Activated naive CD8-positive, alpha-beta T cell treated with anti-CD3 and anti-CD28 coated beads, Interleukin-2, amount 10 ng/mL, durations not matched to agents 7 days and 5 days (primary cell): ENCODE data around the gene FBP2. TPM values are rescaled to one million over a fixed set of nuclear protein-coding genes. Genes with fewer than 3 reads are reported as not detected.
"Not testable (repeated sequence)": the region's sequence is repeated elsewhere in the genome, so short reads cannot be mapped to it uniquely, and the experiment has no call there.

Source experiments
- ATAC-seq: fragments of 150-1000 bp; cut with Tn5 transposase; one replicate; pipeline ENCODE4 v1.10.0; 2021; ENCODE audit warnings: low read depth, moderate library complexity
- POLR2A ChIA-PET: fragments of 350-600 bp; sonication (Branson Sonifier 250); formaldehyde crosslinking; loops from one replicate; lab custom pipeline; 2021; ENCODE audit warnings: antibody characterized with exemption; lab: Charles Lee
- DNase-seq: peaks from one replicate; pipeline ENCODE4 v3.0.0; 2021
- H3K27ac Mint-ChIP-seq: one replicate; pipeline ENCODE4 v1.8.0; 2022; ENCODE audit warnings: mild to moderate bottlenecking, mixed read lengths
- H3K27me3 Mint-ChIP-seq: one replicate; pipeline ENCODE4 v1.8.0; 2022; ENCODE audit warnings: mild to moderate bottlenecking, moderate library complexity, mixed read lengths
- H3K36me3 Mint-ChIP-seq: one replicate; pipeline ENCODE4 v1.8.0; 2021; ENCODE audit warnings: mild to moderate bottlenecking, mixed read lengths
- H3K4me1 Mint-ChIP-seq: one replicate; pipeline ENCODE4 v1.8.0; 2021; ENCODE audit warnings: mixed read lengths
- H3K4me3 Mint-ChIP-seq: one replicate; pipeline ENCODE4 v1.8.0; 2022; ENCODE audit warnings: mild to moderate bottlenecking, moderate library complexity, mixed read lengths
- H3K9me3 Mint-ChIP-seq: one replicate; pipeline ENCODE4 v1.8.0; 2021; ENCODE audit warnings: mixed read lengths
- total RNA-seq, 2 experiments: library from RNA; stranded (reverse); gene quantifications; one replicate each; pipeline ENCODE4 v1.2.3, GENCODE V29; 2021

Gene FBP2
- total RNA-seq, 2 experiments from 2014 or later: not detected

DNA sequence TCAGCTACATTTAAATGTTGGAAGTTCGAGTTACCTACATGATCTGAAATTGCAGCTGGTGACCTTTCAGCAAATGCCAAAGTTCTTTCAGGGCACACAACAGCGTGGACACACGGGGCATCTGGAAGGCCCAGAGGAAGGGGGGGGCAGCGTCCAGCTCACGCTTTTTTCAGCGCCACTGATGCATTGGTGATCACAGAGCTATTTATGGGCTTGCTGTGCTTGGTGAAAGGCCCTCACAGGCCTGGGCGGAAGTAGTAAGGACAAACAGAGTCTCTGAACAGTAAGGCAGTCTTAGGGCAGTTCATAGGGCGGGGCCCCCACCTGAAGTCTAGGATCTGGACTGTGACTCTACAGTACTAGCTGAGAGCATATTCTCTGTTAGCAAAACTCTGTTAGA lies 6.6 kb upstream of the FBP2 start:
- Mint-ChIP-seq H3K27me3 (peaks cover 9% of the 10 kb centered on the region), H3K27ac (no peak overlapping the region), H3K4me3 (no peak overlapping the region), H3K4me1 (peaks cover 3% of the 10 kb centered on the region), H3K9me3 (no peaks in the 10 kb centered on the region), H3K36me3 (no peaks in the 10 kb centered on the region)
- ATAC-seq: no peak
- POLR2A ChIA-PET: no interaction called here
- DNase-seq: no peak

DNA sequence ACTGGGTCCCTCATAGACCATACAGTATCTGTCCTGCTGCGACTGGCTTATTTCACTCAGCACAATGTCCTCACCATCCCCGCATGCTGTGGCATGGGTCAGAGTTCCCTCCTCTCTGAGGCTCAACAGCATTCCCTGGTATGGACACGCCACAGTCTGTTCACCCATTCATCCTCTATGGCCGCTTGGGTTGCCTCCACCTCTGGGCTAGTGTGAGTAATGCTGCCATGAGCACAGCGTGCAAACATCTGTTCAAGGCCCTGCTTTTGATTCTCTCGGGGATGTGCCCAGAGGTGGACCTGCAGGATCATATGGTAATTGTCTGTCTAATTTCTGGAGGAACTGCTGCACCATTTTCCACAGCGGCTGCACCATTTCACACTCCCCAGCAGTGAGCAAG lies 5.5 kb upstream of the FBP2 start:
- no peak overlapping the region for H3K27ac Mint-ChIP-seq
- ATAC-seq (no peak), DNase-seq (no peak)
- no peaks in the 10 kb centered on the region for H3K9me3 Mint-ChIP-seq
- H3K27me3 Mint-ChIP-seq: peaks cover 7% of the 10 kb centered on the region
- no peaks in the 10 kb centered on the region for H3K36me3 Mint-ChIP-seq
- no peak overlapping the region for H3K4me3 Mint-ChIP-seq
- POLR2A ChIA-PET: no interaction called here
- peaks cover 3% of the 10 kb centered on the region for H3K4me1 Mint-ChIP-seq

DNA sequence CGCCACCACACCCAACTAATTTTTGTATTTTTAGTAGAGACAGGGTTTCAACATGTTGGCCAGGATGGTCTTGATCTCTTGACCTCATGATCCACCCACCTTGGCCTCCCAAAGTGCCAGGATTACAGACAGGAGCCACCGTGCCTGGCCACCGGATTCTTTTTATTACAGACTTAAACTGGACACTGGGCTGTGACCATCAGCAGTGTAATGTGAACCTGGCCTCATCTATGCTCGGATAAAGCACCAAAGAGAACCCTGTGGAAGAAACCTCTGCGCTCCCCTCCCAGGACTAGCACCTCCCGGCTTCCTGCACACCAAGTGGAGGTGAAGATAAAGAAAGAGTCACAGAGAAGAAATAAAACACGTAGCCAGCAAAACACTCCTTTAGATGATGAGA lies 941 bp downstream of the FBP2 start:
- POLR2A ChIA-PET, H3K9me3 Mint-ChIP-seq, H3K36me3 Mint-ChIP-seq, H3K27ac Mint-ChIP-seq, DNase-seq, H3K27me3 Mint-ChIP-seq, ATAC-seq, H3K4me3 Mint-ChIP-seq, H3K4me1 Mint-ChIP-seq: not testable (repeated sequence)

DNA sequence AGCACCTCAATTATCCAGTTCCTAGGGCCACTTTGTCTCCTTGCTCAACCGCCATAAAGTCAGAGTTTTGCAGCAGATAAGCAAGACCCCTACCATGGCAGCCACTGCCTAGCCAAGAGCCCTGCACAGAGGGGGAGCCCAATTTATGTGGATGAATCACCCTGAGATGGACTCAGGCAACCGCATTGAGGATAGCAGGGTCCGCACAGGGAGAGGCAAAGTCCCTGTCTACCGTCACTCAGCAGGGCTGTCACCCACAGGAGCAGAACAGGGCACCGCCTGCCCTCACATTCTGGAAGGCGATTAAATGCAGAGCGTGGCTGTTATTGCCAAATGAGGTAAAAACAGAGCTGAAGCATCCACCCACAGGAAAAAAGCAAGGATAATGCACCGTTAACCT lies 1.7 kb downstream of the FBP2 start:
- POLR2A ChIA-PET: no interaction called here
- no peak for ATAC-seq
- peaks cover 7% of the 10 kb centered on the region for H3K27me3 Mint-ChIP-seq
- H3K9me3 Mint-ChIP-seq: no peaks in the 10 kb centered on the region
- H3K27ac Mint-ChIP-seq: no peak overlapping the region
- DNase-seq: no peak
- H3K4me3 Mint-ChIP-seq: no peak overlapping the region
- H3K36me3 Mint-ChIP-seq: no peaks in the 10 kb centered on the region
- H3K4me1 Mint-ChIP-seq: peaks cover 1% of the 10 kb centered on the region

DNA sequence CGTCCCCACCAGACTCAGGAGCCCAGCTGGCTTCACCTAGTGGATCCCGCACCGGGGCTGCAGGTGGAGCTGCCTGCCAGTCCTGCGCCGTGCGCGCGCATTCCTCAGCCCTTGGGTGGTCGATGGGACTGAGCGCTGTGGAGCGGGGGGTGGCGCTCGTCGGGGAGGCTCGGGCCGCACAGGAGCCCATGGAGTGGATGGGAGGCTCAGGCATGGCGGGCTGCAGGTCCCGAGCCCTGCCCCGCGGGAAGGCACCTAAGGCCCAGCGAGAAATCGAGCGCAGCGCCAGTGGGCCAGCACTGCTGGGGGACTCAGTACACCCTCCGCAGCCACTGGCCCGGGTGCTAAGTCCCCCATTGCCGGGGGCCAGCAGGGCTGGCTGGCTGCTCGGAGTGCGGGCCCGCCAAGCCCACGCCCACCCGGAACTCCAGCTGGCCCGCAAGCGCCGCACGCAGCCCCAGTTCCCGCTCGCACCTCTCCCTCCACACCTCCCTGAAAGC lies 2.5 kb downstream of the FBP2 start:
- H3K4me1 Mint-ChIP-seq, H3K9me3 Mint-ChIP-seq, H3K4me3 Mint-ChIP-seq, H3K27me3 Mint-ChIP-seq, DNase-seq, H3K36me3 Mint-ChIP-seq, POLR2A ChIA-PET, H3K27ac Mint-ChIP-seq, ATAC-seq: not testable (repeated sequence)

DNA sequence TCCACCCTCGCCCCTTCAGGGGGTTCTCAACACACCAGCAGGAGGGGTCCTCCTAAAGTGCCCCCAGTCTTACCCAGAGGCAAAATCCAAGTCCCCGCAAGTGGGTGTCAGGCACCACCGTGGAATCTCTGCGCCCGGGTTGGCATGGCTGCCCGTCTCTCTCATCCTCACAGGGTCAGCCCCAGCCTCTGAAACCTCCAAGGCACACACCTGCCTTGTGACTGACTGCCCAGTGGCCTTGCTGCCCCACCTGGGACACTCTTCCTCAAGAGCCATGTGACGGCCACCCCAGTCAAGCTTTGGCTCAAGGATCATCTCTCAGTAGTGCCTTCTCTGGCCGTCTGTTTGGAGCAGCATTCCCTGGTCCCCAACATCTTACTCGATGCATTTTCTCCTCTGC lies 4.9 kb downstream of the FBP2 start:
- Mint-ChIP-seq H3K9me3 (no peaks in the 10 kb centered on the region), H3K27ac (no peak overlapping the region), H3K27me3 (peaks cover 5% of the 10 kb centered on the region), H3K4me3 (no peak overlapping the region), H3K4me1 (peaks cover 19% of the 10 kb centered on the region), H3K36me3 (no peaks in the 10 kb centered on the region)
- ATAC-seq (no peak), DNase-seq (no peak)
- POLR2A ChIA-PET: no interaction called here

DNA sequence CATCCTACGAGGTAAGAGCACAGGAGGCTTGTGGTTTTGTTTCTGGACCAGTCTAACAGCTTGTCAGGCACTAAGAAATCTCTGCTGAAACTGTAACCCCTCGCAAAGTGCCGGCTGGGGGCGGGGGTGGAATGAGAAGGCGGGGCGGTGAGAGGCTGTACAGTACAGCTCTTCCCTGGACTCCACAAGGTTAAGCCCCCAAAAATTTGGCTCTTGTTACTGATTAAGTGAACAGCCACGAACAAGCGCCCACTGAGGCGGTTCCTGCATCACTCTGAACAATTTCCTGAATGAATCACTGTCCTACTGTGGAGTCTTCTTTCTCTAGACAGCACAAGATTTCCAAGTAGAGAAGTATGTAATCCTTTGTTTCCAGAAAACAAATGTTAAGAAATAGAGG lies 6.8 kb downstream of the FBP2 start:
- Mint-ChIP-seq H3K4me3 (peak overlapping the region; percentile 20), H3K4me1 (peaks cover 19% of the 10 kb centered on the region), H3K36me3 (no peaks in the 10 kb centered on the region), H3K27ac (no peak overlapping the region), H3K9me3 (no peaks in the 10 kb centered on the region), H3K27me3 (peaks cover 3% of the 10 kb centered on the region)
- ATAC-seq: no peak
- DNase-seq: no peak
- POLR2A ChIA-PET: no interaction called here

DNA sequence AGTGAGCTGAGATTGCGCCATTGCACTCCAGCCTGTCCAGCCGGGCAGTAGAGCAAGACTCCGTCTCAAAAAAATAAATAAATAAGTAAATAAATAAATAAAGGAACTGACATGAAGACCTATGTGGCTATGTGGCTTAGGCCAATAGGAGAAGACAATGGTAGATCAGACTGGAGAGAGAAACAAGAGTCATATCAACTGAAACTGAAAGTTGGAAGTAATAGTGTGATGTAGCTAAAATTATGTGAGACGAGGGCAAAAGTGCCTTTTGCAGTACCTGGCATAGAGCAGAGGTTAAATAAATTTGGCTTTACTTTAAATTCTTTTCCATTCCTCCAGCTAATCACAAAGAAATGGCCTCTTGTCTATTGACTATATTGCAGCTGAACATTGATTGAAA lies 7.3 kb downstream of the FBP2 start:
- POLR2A ChIA-PET: no interaction called here
- Mint-ChIP-seq H3K9me3 (no peaks in the 10 kb centered on the region), H3K36me3 (no peaks in the 10 kb centered on the region), H3K4me3 (peak overlapping the region; percentile 20), H3K4me1 (peaks cover 19% of the 10 kb centered on the region), H3K27ac (no peak overlapping the region), H3K27me3 (peaks cover 3% of the 10 kb centered on the region)
- DNase-seq (no peak), ATAC-seq (peak; percentile 26)

DNA sequence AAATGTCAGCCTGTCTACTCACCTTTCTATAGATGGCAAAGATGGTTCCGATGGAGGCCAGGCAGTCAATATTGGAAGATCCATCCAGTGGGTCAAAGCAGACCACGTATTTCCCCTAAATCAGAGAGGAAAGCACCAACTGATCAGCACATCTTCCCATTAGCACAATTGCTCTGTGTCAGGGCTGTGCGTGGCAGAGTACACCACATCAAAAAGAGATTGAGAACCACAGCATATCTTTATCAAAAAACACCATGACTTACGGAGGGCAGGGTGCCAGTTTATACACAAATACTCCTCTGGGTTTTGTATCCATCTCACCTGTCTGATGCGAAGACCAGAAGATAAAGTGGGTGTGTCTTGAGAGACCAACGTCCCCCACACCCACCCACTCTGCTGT lies 9.1 kb downstream of the FBP2 start:
- peak; percentile 65 for ATAC-seq
- H3K27ac Mint-ChIP-seq: no peak overlapping the region
- H3K4me1 Mint-ChIP-seq: peaks cover 19% of the 10 kb centered on the region
- H3K36me3 Mint-ChIP-seq: no peaks in the 10 kb centered on the region
- DNase-seq: no peak
- H3K4me3 Mint-ChIP-seq: no peak overlapping the region
- no peaks in the 10 kb centered on the region for H3K9me3 Mint-ChIP-seq
- POLR2A ChIA-PET: no interaction called here
- no peaks in the 10 kb centered on the region for H3K27me3 Mint-ChIP-seq

DNA sequence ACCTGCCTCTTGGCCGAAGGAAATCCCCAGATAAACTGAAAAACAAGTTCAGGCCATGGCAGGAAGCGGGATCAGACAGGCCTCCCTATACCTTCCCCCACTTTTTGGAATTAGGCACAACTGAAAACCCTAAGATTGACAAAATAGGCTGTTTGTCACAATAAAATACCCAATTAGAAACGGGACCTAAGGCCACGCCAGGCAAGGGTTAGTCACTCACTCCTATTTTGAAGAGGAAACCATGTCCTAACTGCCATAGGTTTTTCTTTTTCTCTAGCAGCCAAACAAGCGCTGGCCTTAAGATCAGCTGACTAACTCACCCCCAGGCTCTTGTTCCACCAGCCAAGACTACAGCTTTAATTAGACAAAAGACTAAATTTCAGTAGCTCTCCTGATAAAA lies 11.9 kb downstream of the FBP2 start:
- Mint-ChIP-seq H3K27ac (no peak overlapping the region), H3K4me3 (no peak overlapping the region), H3K27me3 (no peaks in the 10 kb centered on the region), H3K9me3 (no peaks in the 10 kb centered on the region), H3K4me1 (peaks cover 21% of the 10 kb centered on the region), H3K36me3 (peaks cover 1% of the 10 kb centered on the region)
- DNase-seq (no peak), ATAC-seq (no peak)
- POLR2A ChIA-PET: no interaction called here

DNA sequence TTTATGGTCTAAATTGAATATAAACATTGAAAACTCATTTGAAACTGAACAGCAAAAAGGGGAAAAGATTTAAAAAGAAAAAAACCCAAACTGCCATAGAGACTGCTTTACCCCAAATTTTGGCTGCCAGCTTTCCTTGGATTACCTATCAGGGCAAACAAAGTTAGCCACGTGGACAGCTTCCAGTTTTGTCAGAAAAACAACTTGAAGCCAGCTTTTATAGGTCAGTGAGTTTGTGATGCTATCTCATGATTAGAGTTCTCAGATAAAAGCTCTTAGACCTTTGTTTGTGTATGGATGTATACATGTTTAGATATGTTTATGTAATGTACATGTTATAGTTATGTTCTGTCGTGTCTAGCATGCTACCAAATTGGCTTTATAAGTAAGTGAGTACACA lies 16.1 kb downstream of the FBP2 start:
- Mint-ChIP-seq H3K27ac (no peak overlapping the region), H3K36me3 (peaks cover 1% of the 10 kb centered on the region), H3K27me3 (no peaks in the 10 kb centered on the region), H3K4me1 (peaks cover 7% of the 10 kb centered on the region), H3K9me3 (no peaks in the 10 kb centered on the region), H3K4me3 (no peak overlapping the region)
- POLR2A ChIA-PET: no interaction called here
- DNase-seq (no peak), ATAC-seq (no peak)

DNA sequence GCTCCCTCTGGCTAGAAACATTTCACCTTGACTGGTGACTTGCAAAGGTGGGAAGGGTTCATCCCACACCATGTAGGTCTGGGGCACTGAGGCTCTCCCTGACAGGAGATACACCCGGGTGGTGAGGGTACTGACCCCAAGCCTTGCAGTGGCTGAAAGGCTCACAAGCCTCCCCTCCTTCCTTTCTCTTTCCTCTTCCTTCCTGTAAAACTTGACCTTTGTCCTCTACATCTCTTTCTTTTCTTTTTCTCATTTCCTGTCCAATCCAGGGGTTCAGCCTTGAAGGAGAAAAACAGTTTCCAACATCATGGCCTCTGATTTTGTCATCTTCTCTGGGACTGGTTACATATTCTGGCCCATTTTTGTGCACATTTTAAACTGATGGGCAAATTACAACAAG lies 16.6 kb downstream of the FBP2 start:
- H3K27ac Mint-ChIP-seq: no peak overlapping the region
- DNase-seq (no peak), ATAC-seq (no peak)
- H3K9me3 Mint-ChIP-seq: no peaks in the 10 kb centered on the region
- H3K36me3 Mint-ChIP-seq: peaks cover 1% of the 10 kb centered on the region
- POLR2A ChIA-PET: no interaction called here
- H3K27me3 Mint-ChIP-seq: peaks cover 5% of the 10 kb centered on the region
- peaks cover 7% of the 10 kb centered on the region for H3K4me1 Mint-ChIP-seq
- H3K4me3 Mint-ChIP-seq: no peak overlapping the region

DNA sequence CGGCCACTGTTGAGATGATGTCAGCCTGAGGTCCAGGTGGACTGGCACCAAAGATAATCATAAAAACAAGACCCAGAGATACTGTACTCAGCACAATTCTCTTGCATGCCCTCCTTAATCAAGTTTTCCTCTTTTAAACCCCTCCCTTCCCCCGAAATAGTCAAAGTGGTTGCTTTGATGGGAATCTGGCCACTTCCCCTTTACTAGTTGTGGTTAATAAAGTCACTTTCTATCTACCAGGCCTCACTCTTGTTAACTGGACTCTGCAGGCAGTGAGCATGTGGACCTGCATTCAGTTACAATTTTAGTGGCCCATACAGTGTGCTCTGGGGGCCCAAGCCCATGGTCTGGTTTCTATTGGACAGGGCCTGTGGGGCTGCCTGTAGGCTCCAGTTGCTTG lies 17.5 kb downstream of the FBP2 start:
- H3K9me3 Mint-ChIP-seq: no peaks in the 10 kb centered on the region
- peaks cover 7% of the 10 kb centered on the region for H3K4me1 Mint-ChIP-seq
- DNase-seq (no peak), ATAC-seq (no peak)
- H3K27ac Mint-ChIP-seq: no peak overlapping the region
- H3K36me3 Mint-ChIP-seq: peaks cover 1% of the 10 kb centered on the region
- POLR2A ChIA-PET: no interaction called here
- peaks cover 6% of the 10 kb centered on the region for H3K27me3 Mint-ChIP-seq
- H3K4me3 Mint-ChIP-seq: no peak overlapping the region

DNA sequence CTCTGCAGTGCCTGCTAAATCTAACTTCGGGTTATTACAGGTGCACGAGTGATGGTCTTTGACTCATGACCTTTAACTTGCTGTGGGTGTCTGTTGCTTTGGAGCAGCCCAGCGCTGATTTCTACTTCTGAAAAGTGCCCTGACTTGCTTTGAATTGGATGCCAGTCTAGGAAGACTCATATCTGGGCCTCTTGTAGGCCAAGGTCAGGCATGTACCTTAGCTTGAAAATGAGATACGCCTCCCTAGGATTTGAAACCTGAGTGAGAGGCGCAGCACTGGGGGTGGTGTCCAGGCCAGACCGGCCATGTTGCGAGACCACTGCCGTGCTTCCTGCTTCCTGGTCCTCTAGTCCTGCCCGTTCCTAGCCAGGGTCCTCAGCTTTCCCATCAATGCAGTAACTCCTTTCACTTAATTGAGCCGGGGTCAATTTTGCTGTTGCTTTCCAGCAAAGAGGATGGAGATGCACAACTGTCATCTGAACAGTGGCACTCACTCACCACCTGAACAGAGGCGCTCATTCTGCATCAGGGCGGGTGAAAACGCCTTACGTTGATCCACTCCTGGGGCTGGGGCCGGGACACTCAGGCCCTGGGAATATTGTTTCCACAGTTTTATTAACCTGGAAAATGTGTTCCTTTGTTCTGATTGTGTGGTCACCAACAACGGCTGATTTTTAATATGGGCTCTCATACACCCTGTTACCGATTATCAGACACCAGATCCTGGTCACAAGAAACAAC lies 24.5 kb downstream of the FBP2 start:
- POLR2A ChIA-PET: no interaction called here
- DNase-seq (no peak), ATAC-seq (no peak)
- H3K36me3 Mint-ChIP-seq: no peaks in the 10 kb centered on the region
- H3K27me3 Mint-ChIP-seq: peaks cover 8% of the 10 kb centered on the region
- H3K4me3 Mint-ChIP-seq: no peak overlapping the region
- no peak overlapping the region for H3K27ac Mint-ChIP-seq
- no peaks in the 10 kb centered on the region for H3K4me1 Mint-ChIP-seq
- H3K9me3 Mint-ChIP-seq: no peaks in the 10 kb centered on the region
